Cardiac muscle cell (in vitro differentiated cells and primary cell): ENCODE data around the gene CFHR5. TPM values are rescaled to one million over a fixed set of nuclear protein-coding genes. Genes with fewer than 3 reads are reported as not detected.
A peak's percentile ranks its signal among the peaks of the same experiment; 100 is the strongest.

Experiments
- DNase-seq, 2 donors: peaks; one replicate each; pipeline versions ENCODE4 v3.0.0 to v3.0.0-alpha.2; 2010 to 2017; ENCODE audit warnings: low read depth in 1 of 2, low spot score in 1 of 2
- H3K27ac ChIP-seq: fragments of 200-600 bp; sonication (generic); 2 replicates; pipeline ENCODE4 v1.5.1; 2016
- H3K27me3 ChIP-seq: fragments of 200-600 bp; sonication (generic); 2 replicates; pipeline ENCODE4 v1.6.0; 2016; ENCODE audit warnings: control low read depth
- H3K36me3 ChIP-seq: fragments of 200-600 bp; sonication (generic); 2 replicates; pipeline ENCODE4 v1.5.1; 2016; ENCODE audit warnings: control low read depth
- H3K4me1 ChIP-seq: fragments of 200-600 bp; sonication (generic); 2 replicates; pipeline ENCODE4 v1.8.1; 2017; ENCODE audit warnings: low read depth, mild to moderate bottlenecking, mixed run types
- H3K4me3 ChIP-seq: fragments of 200-600 bp; sonication (generic); 2 replicates; pipeline ENCODE4 v1.5.1; 2016; ENCODE audit warnings: mild to moderate bottlenecking
- H3K9me3 ChIP-seq: fragments of 200-600 bp; sonication (generic); 2 replicates; pipeline ENCODE4 v1.5.1; 2017; ENCODE audit warnings: low read depth, mild to moderate bottlenecking, control low read depth
- polyA plus RNA-seq: library from polyadenylated mRNA; unstranded; fragments of >200 nt; fragmentation: Nextera tagmentation; extraction: Ambion mirVana; gene quantifications from 2 replicates; pipeline ENCODE4 v1.2.1, GENCODE V29; 2016
- total RNA-seq: library from RNA; depleted of rRNA; stranded (reverse); fragments of >200 nt; gene quantifications from 2 replicates; pipeline ENCODE4 v1.2.3, GENCODE V29; 2016
- TF ChIP-seq, protein P1 (sequence below): IDR thresholded peaks from 2 replicates; pipeline ENCODE4 v1.5.1; 2012; ENCODE audit warnings: low read depth, mild to moderate bottlenecking, low read length

The CFHR5 gene
- total and polyA plus RNA-seq, 2 experiments from 2014 or later, result 0.39 TPM; not detected in 1

DNA sequence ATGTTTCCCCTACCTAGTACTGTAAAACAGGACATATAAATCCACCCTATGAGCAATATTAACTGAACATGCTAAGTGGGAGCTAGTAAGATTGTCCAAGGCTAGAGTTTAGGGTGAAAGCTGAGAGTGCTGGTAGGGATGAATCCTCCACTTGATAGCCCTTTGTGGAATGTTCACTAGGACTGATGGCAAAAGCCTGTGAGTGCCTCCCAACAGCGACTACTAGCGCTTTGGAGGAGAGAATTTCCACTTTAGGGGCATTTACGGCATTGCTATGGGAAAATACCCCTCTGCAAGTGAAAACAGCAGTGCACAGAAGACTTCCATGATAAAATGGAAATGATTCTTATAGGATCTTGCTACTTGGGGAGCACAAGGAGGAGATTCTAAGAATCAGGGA is 35.9 kb downstream of the CFHR5 start:
- Histone ChIP-seq H3K4me1 (no peaks in the 10 kb centered on the region), H3K9me3 (no peaks in the 10 kb centered on the region), H3K36me3 (no peaks in the 10 kb centered on the region), H3K27me3 (no peaks in the 10 kb centered on the region), H3K4me3 (no peak overlapping the region), H3K27ac (no peak overlapping the region)
- no peak for DNase-seq
- TF ChIP-seq, protein P1, sequence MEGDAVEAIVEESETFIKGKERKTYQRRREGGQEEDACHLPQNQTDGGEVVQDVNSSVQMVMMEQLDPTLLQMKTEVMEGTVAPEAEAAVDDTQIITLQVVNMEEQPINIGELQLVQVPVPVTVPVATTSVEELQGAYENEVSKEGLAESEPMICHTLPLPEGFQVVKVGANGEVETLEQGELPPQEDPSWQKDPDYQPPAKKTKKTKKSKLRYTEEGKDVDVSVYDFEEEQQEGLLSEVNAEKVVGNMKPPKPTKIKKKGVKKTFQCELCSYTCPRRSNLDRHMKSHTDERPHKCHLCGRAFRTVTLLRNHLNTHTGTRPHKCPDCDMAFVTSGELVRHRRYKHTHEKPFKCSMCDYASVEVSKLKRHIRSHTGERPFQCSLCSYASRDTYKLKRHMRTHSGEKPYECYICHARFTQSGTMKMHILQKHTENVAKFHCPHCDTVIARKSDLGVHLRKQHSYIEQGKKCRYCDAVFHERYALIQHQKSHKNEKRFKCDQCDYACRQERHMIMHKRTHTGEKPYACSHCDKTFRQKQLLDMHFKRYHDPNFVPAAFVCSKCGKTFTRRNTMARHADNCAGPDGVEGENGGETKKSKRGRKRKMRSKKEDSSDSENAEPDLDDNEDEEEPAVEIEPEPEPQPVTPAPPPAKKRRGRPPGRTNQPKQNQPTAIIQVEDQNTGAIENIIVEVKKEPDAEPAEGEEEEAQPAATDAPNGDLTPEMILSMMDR, result no peak

GRCh38 chr1:197016751-197017150 is 39.4 kb downstream of the CFHR5 start:
- Histone ChIP-seq H3K9me3 (no peaks in the 10 kb centered on the region), H3K27ac (no peak overlapping the region), H3K27me3 (no peaks in the 10 kb centered on the region), H3K4me1 (no peaks in the 10 kb centered on the region), H3K4me3 (no peak overlapping the region), H3K36me3 (no peaks in the 10 kb centered on the region)
- DNase-seq, result no peak
- TF ChIP-seq, protein P1, result no peak

- Histone ChIP-seq H3K36me3 (no peaks in the 10 kb centered on the region), H3K4me1 (no peaks in the 10 kb centered on the region), H3K27me3 (no peaks in the 10 kb centered on the region), H3K4me3 (no peak overlapping the region), H3K9me3 (no peaks in the 10 kb centered on the region), H3K27ac (no peak overlapping the region)
- TF ChIP-seq, protein P1, result no peak
- DNase-seq, result peak in 1 of 2 donors; percentile 21
Measured at GRCh38 chr1:197017558-197018146, 40.3 kb downstream of the CFHR5 start.

- Histone ChIP-seq H3K4me3 (no peak overlapping the region), H3K4me1 (no peaks in the 10 kb centered on the region), H3K9me3 (no peaks in the 10 kb centered on the region), H3K36me3 (no peaks in the 10 kb centered on the region), H3K27ac (no peak overlapping the region), H3K27me3 (no peaks in the 10 kb centered on the region)
- TF ChIP-seq, protein P1, result no peak
- DNase-seq, result no peak
Measured at GRCh38 chr1:197021716-197022115, 44.4 kb downstream of the CFHR5 start.

DNA sequence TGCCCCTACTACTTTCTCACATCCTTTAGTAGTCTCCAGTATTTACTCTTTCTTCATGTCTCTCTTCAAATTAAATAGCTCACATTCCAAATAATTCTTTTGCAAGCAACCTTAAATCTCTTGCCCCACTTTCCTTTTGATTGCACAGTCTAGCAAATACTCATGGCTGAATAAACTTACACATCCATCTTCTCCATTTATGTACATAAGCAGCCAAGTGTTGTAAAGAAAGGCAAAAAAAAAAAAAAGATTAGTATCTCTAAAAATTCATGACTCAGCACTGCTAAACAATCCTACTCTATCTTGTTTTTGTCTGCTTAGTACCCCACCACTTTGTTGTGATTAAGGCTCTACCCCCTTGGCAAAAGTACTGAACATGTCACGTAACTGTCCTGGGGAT is 47.1 kb downstream of the CFHR5 start:
- TF ChIP-seq, protein P1, result no peak
- H3K27ac ChIP-seq, result no peak overlapping the region
- H3K4me1 ChIP-seq, result no peaks in the 10 kb centered on the region
- H3K4me3 ChIP-seq, result no peak overlapping the region
- peak in 1 of 2 donors; percentile 55 for DNase-seq
- H3K36me3 ChIP-seq, result no peaks in the 10 kb centered on the region
- no peaks in the 10 kb centered on the region for H3K9me3 ChIP-seq
- no peaks in the 10 kb centered on the region for H3K27me3 ChIP-seq
